B cell (primary cell): Measurements from ENCODE around the gene SPPL2B. TPM values are rescaled to one million over a fixed set of nuclear protein-coding genes. Genes with fewer than 3 reads are reported as not detected.

Source experiments
- ATAC-seq: fragments of 200-7000 bp; cut with Tn5 transposase; one replicate; pipeline ENCODE4 v1.10.0; 2021; ENCODE audit warnings: low read depth, mild to moderate bottlenecking, moderate number of reproducible peaks, moderate library complexity
- CTCF ChIA-PET: fragments of 350-600 bp; sonication (Branson Sonifier 250); formaldehyde crosslinking; loops from one replicate; lab custom pipeline; 2021; ENCODE audit warnings: antibody characterized with exemption, inconsistent platforms; lab: Charles Lee
- POLR2A ChIA-PET: fragments of 350-600 bp; sonication (Branson Sonifier 250); formaldehyde crosslinking; loops from one replicate; lab custom pipeline; 2021; ENCODE audit warnings: antibody characterized with exemption; lab: Charles Lee
- DNase-seq: peaks from one replicate; pipeline ENCODE4 v3.0.0; 2013
- H2AFZ ChIP-seq: 2 replicates; pipeline ENCODE4 v1.6.1; 2012; ENCODE audit warnings: mild to moderate bottlenecking, low read depth, low read length; ENCODE audit not compliant: insufficient read depth, poor library complexity, severe bottlenecking
- H3K27ac ChIP-seq, 2 donors: 1 replicate in 1 of 2; 2 replicates in 1 of 2; pipeline ENCODE4 v1.5.1; 2012 to 2013; ENCODE audit warnings: low read length in 2 of 2, mild to moderate bottlenecking in 2 of 2, moderate library complexity in 1 of 2
- H3K27me3 ChIP-seq, 4 experiments: fragments of 200-600 bp in 1 of 4; sonication (generic) in 1 of 4; replicated peaks in 1 of 4; 1 replicate in 2 of 4; 2 replicates in 2 of 4; pipeline versions ENCODE4 v1.6.1 to v1.7.0; 2013 to 2016; ENCODE audit warnings: low read length in 3 of 4, mild to moderate bottlenecking in 2 of 4, mixed read lengths in 1 of 4, moderate library complexity in 1 of 4; ENCODE audit not compliant: insufficient read depth in 4 of 4, control insufficient read depth in 3 of 4; ENCODE audit errors: control extremely low read depth in 1 of 4
- H3K36me3 ChIP-seq, 2 experiments: replicated peaks in 1 of 2; 1 replicate in 1 of 2; 2 replicates in 1 of 2; pipeline versions ENCODE4 v1.6.1 to v1.7.1; 2013; ENCODE audit warnings: low read length in 1 of 2; ENCODE audit not compliant: insufficient read depth in 2 of 2, control insufficient read depth in 1 of 2; ENCODE audit errors: control extremely low read depth in 1 of 2, extremely low read depth in 1 of 2
- H3K4me1 ChIP-seq, 2 donors: fragments of 200-600 bp in 1 of 2; sonication (generic) in 1 of 2; 1 replicate in 1 of 2; 2 replicates in 1 of 2; pipeline versions ENCODE4 v1.5.1 to v1.6.1; 2013 to 2017; ENCODE audit warnings: low read length in 2 of 2; ENCODE audit not compliant: control insufficient read depth in 2 of 2, insufficient read depth in 2 of 2
- H3K4me2 ChIP-seq: replicated peaks from 2 replicates; pipeline ENCODE3; 2012; ENCODE audit warnings: mild to moderate bottlenecking, low read depth, low read length; ENCODE audit not compliant: poor library complexity, severe bottlenecking
- H3K4me3 ChIP-seq, 5 experiments: fragments of 200-600 bp in 1 of 5; sonication (generic) in 1 of 5; 1 replicate in 3 of 5; 2 replicates in 2 of 5; pipeline versions ENCODE4 v1.5.1 to v1.7.0; 2011 to 2016; ENCODE audit warnings: low read length in 4 of 5, mild to moderate bottlenecking in 4 of 5, low read depth in 2 of 5, control low read depth in 1 of 5, moderate library complexity in 1 of 5; ENCODE audit not compliant: insufficient read depth in 1 of 5; ENCODE audit errors: control extremely low read depth in 1 of 5, extremely low read depth in 1 of 5
- H3K79me2 ChIP-seq: fragments of 200-600 bp; sonication (generic); one replicate; pipeline ENCODE4 v1.6.0; 2016; ENCODE audit warnings: low read length; ENCODE audit not compliant: control insufficient read depth, insufficient read depth
- H3K9ac ChIP-seq: fragments of 200-600 bp; sonication (generic); 2 replicates; pipeline ENCODE4 v1.6.1; 2017; ENCODE audit warnings: mild to moderate bottlenecking, low read length, moderate library complexity
- H3K9me3 ChIP-seq, 3 donors: one replicate each; pipeline versions ENCODE4 v1.6.1 to v1.7.1; 2013; ENCODE audit warnings: low read length in 2 of 3; ENCODE audit not compliant: control insufficient read depth in 2 of 3, insufficient read depth in 1 of 3; ENCODE audit errors: control extremely low read depth in 1 of 3
- H4K20me1 ChIP-seq: 2 replicates; pipeline ENCODE4 v1.6.0; 2012; ENCODE audit warnings: mild to moderate bottlenecking, low read length; ENCODE audit not compliant: insufficient read depth, control insufficient read depth, poor library complexity, severe bottlenecking
- H3K27ac Mint-ChIP-seq: one replicate; pipeline ENCODE4 v1.8.0; 2021; ENCODE audit warnings: mixed read lengths
- H3K27me3 Mint-ChIP-seq: one replicate; pipeline ENCODE4 v1.8.0; 2021; ENCODE audit warnings: mixed read lengths
- H3K4me1 Mint-ChIP-seq: one replicate; pipeline ENCODE4 v1.8.0; 2021; ENCODE audit warnings: mixed read lengths
- H3K4me3 Mint-ChIP-seq: one replicate; pipeline ENCODE4 v1.8.0; 2021; ENCODE audit warnings: mixed read lengths
- H3K9me3 Mint-ChIP-seq: one replicate; pipeline ENCODE4 v1.8.0; 2022; ENCODE audit warnings: mixed read lengths; ENCODE audit not compliant: insufficient read depth
- CTCF ChIP-seq: fragments of 200-600 bp; IDR thresholded peaks from one replicate; pipeline ENCODE4 v1.8.0; 2022; ENCODE audit warnings: antibody characterized with exemption, mild to moderate bottlenecking
- EZH2 ChIP-seq: IDR thresholded peaks from 2 replicates; pipeline ENCODE4 v1.6.1; 2012; ENCODE audit warnings: borderline replicate concordance, low read depth, mild to moderate bottlenecking, moderate library complexity, low read length; ENCODE audit not compliant: insufficient read depth, poor library complexity, severe bottlenecking
- WGBS: methylation state at CpG from one replicate; pipeline ENCODE4 v1.1.5; 2013; ENCODE audit warnings: missing lambda C conversion rate; ENCODE audit not compliant: insufficient coverage; 5-methylcytosine and 5-hydroxymethylcytosine counted together
- intact Hi-C: fragments of 100-400 bp; cut with micrococcal nuclease; formaldehyde crosslinking; loops from one replicate; pipeline ENCODE4 v1.10.0; 2022
- polyA plus RNA-seq: library from polyadenylated mRNA; depleted of rRNA; stranded (reverse); fragments of >200 nt; gene quantifications from 2 replicates; pipeline ENCODE4 v1.2.3, GENCODE V29; 2012
- total RNA-seq, 2 donors: library from RNA; stranded (reverse); fragments of 120-200 nt in 1 of 2; gene quantifications; 1 replicate in 1 of 2; 2 replicates in 1 of 2; pipeline versions ENCODE4 v1.2.3 to v1.2.4, GENCODE V29; 2013 to 2022

SPPL2B gene
- total and polyA plus RNA-seq, 2 donors (not counting 1 experiment from before 2014, with no cell fraction given): 415 to 479 TPM

GRCh38 chr19:2296141-2296540 is 32.3 kb upstream of the SPPL2B start:
- ATAC-seq: no peak
- H3K4me3 Mint-ChIP-seq: no peak overlapping the region
- peaks cover 42% of the 10 kb centered on the region for H3K4me1 Mint-ChIP-seq
- ChIA-PET CTCF (interaction anchor here (1.0 to 3.7 kb wide), 3 partner anchors 22 to 46 kb away, joined by 3 to 22 read pairs (median 3); no protein-coding TSS in a partner anchor), POLR2A (interaction anchor here (1.0 to 1.5 kb wide), 3 partner anchors 11 to 32 kb away, joined by 3 to 4 read pairs (median 4); partner anchors contain the start of gene LINGO3)
- no peak overlapping the region for H3K4me2 ChIP-seq
- H3K9me3 Mint-ChIP-seq: no peaks in the 10 kb centered on the region
- H3K36me3 ChIP-seq: peaks cover 0 to 23% of the 10 kb centered on the region in 2 experiments
- no peaks in the 10 kb centered on the region for H3K27me3 ChIP-seq
- H3K4me3 ChIP-seq: no peak overlapping the region
- WGBS: 91% methylated on average over 15 of the region's 16 CpGs
- H3K79me2 ChIP-seq: peaks cover 49% of the 10 kb centered on the region
- H3K27me3 Mint-ChIP-seq: no peaks in the 10 kb centered on the region
- peaks cover 0 to 6% (median 0%) of the 10 kb centered on the region in 3 donors for H3K9me3 ChIP-seq
- H2AFZ ChIP-seq: no peak overlapping the region
- H3K27ac Mint-ChIP-seq: peak overlapping the region; percentile 26
- peaks cover 56% of the 10 kb centered on the region for H4K20me1 ChIP-seq
- H3K9ac ChIP-seq: no peak overlapping the region
- TF ChIP-seq EZH2 (no peak), CTCF (no peak)
- intact Hi-C loops: no loop called here
- H3K27ac ChIP-seq: no peak overlapping the region
- DNase-seq: no peak
- H3K4me1 ChIP-seq: peaks cover 38 to 72% of the 10 kb centered on the region in 2 donors

GRCh38 chr19:2300533-2300932 is 28.0 kb upstream of the SPPL2B start:
- H3K4me1 Mint-ChIP-seq: peaks cover 45% of the 10 kb centered on the region
- H3K9ac ChIP-seq: no peak overlapping the region
- H3K79me2 ChIP-seq: peaks cover 28% of the 10 kb centered on the region
- peaks cover 0 to 8% (median 1%) of the 10 kb centered on the region in 4 experiments for H3K27me3 ChIP-seq
- DNase-seq (no peak), ATAC-seq (no peak)
- H3K9me3 Mint-ChIP-seq: peaks cover 2% of the 10 kb centered on the region
- H3K9me3 ChIP-seq: peaks cover 0 to 24% (median 0%) of the 10 kb centered on the region in 3 donors
- 78% methylated on average over 13 of the region's 17 CpGs for WGBS
- ChIA-PET CTCF (interaction anchor here (1.0 kb wide), 1 partner anchor 9 kb away, joined by 3 read pairs; no protein-coding TSS in a partner anchor), POLR2A (interaction anchor here (0.7 to 3.0 kb wide), 4 partner anchors 8 to 31 kb away, joined by 3 to 21 read pairs (median 6); partner anchors contain the start of gene LSM7)
- intact Hi-C loops: no loop called here
- H3K4me3 Mint-ChIP-seq: peak overlapping the region; percentile 34
- H3K4me1 ChIP-seq: peaks cover 38 to 69% of the 10 kb centered on the region in 2 donors
- no peak overlapping the region for H2AFZ ChIP-seq
- no peak overlapping the region for H3K4me3 ChIP-seq
- no peaks in the 10 kb centered on the region for H3K27me3 Mint-ChIP-seq
- H3K27ac Mint-ChIP-seq: peak overlapping the region; percentile 86
- TF ChIP-seq EZH2 (no peak), CTCF (no peak)
- H3K4me2 ChIP-seq: peak overlapping the region; percentile 4
- peaks cover 0 to 4% of the 10 kb centered on the region in 2 experiments for H3K36me3 ChIP-seq
- peak overlapping the region in 1 of 2 donors; percentile 48 for H3K27ac ChIP-seq
- peaks cover 16% of the 10 kb centered on the region for H4K20me1 ChIP-seq
